SU-DHL-6 (cell line): Measurements from ENCODE around the gene NRP1.

Source experiments
- H2AFZ ChIP-seq: fragments of 200-600 bp; sonication (generic); 2 replicates; pipeline ENCODE4 v1.6.1; 2014; ENCODE audit warnings: low read depth, mild to moderate bottlenecking, moderate library complexity, mixed read lengths, antibody characterized with exemption, low read length; ENCODE audit not compliant: severe bottlenecking
- H3F3A ChIP-seq: fragments of 200-600 bp; shearing (Covaris generic); 2 replicates; pipeline ENCODE4 v1.6.0; 2016; ENCODE audit warnings: antibody characterized with exemption, mild to moderate bottlenecking; ENCODE audit not compliant: insufficient read depth
- H3K27ac ChIP-seq: fragments of 200-600 bp; sonication (generic); 2 replicates; pipeline ENCODE4 v1.5.1; 2016; ENCODE audit warnings: low read depth, mild to moderate bottlenecking, low read length, moderate library complexity, mixed read lengths
- H3K27me3 ChIP-seq: fragments of 200-600 bp; sonication (generic), shearing (Covaris generic); 2 replicates; pipeline ENCODE4 v1.6.0; 2014; ENCODE audit warnings: mild to moderate bottlenecking, low read length
- H3K36me3 ChIP-seq: fragments of 200-600 bp; sonication (generic); 2 replicates; pipeline ENCODE4 v1.6.1; 2014; ENCODE audit warnings: mild to moderate bottlenecking, low read length, mixed read lengths
- H3K4me2 ChIP-seq: fragments of 300-600, 200-600 bp; shearing (Covaris generic), sonication (generic); 2 replicates; pipeline ENCODE4 v1.6.0; 2014; ENCODE audit warnings: low read length, low read depth, mild to moderate bottlenecking; ENCODE audit not compliant: poor library complexity, severe bottlenecking
- H3K4me3 ChIP-seq: fragments of 200-600 bp; sonication (generic); 2 replicates; pipeline ENCODE4 v1.5.1; 2014; ENCODE audit warnings: antibody characterized with exemption, low read length, mild to moderate bottlenecking, mixed read lengths; ENCODE audit not compliant: insufficient read depth, poor library complexity, severe bottlenecking
- H3K79me2 ChIP-seq: fragments of 200-600 bp; sonication (generic); 2 replicates; pipeline ENCODE4 v1.6.1; 2014; ENCODE audit warnings: mild to moderate bottlenecking, low read length, moderate library complexity; ENCODE audit not compliant: insufficient read depth
- H3K9ac ChIP-seq: fragments of 200-600 bp; sonication (generic); 2 replicates; pipeline ENCODE4 v1.7.0; 2014; ENCODE audit warnings: mild to moderate bottlenecking, low read length
- H3K9me2 ChIP-seq: fragments of 200-600 bp; sonication (generic); replicated peaks from 2 replicates; pipeline ENCODE4 v1.6.1; 2014; ENCODE audit warnings: low read length; ENCODE audit not compliant: insufficient read depth
- H3K9me3 ChIP-seq: fragments of 200-600 bp; sonication (generic); 2 replicates; pipeline ENCODE4 v1.6.1; 2014; ENCODE audit warnings: low read length, mixed read lengths; ENCODE audit not compliant: insufficient read depth
- H4K20me1 ChIP-seq: fragments of 200-600 bp; sonication (generic); 2 replicates; pipeline ENCODE4 v1.6.1; 2014; ENCODE audit warnings: low read depth, mild to moderate bottlenecking, antibody characterized with exemption, low read length, moderate library complexity, mixed read lengths
- EZH2phosphoT487 ChIP-seq: fragments of 200-600 bp; sonication (generic), shearing (Covaris generic); conservative IDR thresholded peaks from 2 replicates; pipeline ENCODE4 v1.6.1; 2018; ENCODE audit warnings: mild to moderate bottlenecking, antibody characterized with exemption, low read length, moderate library complexity, mixed read lengths
- TF ChIP-seq, protein P1 (sequence below): fragments of 200-600 bp; sonication (generic); IDR thresholded peaks from one replicate; pipeline ENCODE4 v1.5.1; 2017; ENCODE audit warnings: antibody characterized with exemption, mild to moderate bottlenecking, low read length, moderate library complexity; ENCODE audit not compliant: insufficient read depth, poor library complexity, severe bottlenecking

NRP1 gene

DNA sequence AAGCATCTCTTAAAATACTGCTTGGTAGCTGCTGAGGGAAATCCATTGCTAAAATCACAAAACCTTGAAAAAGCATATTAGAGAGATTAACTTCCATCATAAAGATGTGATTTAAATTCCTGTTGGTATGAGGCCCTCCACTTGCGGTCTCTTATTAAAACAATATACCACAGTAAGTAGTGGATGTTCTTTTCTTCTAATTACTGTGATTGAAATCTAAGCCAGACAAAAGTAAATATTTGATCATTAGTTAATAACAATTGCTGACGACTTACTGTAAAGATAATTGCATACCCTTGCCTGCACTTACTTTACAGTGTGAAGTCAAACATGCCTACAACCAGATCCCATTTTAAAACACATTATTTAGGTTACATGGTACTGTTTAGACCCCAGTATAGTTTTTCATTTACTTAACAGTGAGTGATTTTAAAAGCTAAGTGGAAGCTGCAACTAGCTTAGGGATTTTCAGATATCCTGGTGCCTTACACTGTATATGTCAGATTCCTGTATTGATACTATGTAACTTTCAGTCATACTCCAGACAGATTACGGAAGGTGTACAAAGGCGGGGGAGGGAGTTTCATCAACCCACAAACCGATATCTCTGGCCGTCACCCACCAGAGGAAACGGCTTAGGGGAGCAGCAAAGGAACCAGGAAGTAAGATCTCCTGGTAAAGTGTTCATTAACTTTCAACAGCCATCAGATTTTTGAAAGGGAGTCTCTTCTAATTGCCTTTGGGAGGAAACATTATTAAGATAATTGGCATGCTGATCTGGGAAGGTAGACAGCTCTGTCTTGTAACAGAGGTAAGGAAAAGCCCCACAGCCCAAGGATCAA, 986 bp downstream of the NRP1 start:
- Histone ChIP-seq H3K4me3 (no peak overlapping the region), H2AFZ (no peak overlapping the region), H3K9me3 (no peaks in the 10 kb centered on the region), H3F3A (no peaks in the 10 kb centered on the region), H3K79me2 (no peaks in the 10 kb centered on the region), H4K20me1 (no peaks in the 10 kb centered on the region), H3K9me2 (no peaks in the 10 kb centered on the region), H3K36me3 (no peaks in the 10 kb centered on the region), H3K9ac (no peak overlapping the region), H3K27me3 (no peaks in the 10 kb centered on the region), H3K4me2 (no peak overlapping the region), H3K27ac (no peak overlapping the region)
- TF ChIP-seq, protein P1, sequence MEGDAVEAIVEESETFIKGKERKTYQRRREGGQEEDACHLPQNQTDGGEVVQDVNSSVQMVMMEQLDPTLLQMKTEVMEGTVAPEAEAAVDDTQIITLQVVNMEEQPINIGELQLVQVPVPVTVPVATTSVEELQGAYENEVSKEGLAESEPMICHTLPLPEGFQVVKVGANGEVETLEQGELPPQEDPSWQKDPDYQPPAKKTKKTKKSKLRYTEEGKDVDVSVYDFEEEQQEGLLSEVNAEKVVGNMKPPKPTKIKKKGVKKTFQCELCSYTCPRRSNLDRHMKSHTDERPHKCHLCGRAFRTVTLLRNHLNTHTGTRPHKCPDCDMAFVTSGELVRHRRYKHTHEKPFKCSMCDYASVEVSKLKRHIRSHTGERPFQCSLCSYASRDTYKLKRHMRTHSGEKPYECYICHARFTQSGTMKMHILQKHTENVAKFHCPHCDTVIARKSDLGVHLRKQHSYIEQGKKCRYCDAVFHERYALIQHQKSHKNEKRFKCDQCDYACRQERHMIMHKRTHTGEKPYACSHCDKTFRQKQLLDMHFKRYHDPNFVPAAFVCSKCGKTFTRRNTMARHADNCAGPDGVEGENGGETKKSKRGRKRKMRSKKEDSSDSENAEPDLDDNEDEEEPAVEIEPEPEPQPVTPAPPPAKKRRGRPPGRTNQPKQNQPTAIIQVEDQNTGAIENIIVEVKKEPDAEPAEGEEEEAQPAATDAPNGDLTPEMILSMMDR, result no peak
- no peak for TF ChIP-seq EZH2phosphoT487

DNA sequence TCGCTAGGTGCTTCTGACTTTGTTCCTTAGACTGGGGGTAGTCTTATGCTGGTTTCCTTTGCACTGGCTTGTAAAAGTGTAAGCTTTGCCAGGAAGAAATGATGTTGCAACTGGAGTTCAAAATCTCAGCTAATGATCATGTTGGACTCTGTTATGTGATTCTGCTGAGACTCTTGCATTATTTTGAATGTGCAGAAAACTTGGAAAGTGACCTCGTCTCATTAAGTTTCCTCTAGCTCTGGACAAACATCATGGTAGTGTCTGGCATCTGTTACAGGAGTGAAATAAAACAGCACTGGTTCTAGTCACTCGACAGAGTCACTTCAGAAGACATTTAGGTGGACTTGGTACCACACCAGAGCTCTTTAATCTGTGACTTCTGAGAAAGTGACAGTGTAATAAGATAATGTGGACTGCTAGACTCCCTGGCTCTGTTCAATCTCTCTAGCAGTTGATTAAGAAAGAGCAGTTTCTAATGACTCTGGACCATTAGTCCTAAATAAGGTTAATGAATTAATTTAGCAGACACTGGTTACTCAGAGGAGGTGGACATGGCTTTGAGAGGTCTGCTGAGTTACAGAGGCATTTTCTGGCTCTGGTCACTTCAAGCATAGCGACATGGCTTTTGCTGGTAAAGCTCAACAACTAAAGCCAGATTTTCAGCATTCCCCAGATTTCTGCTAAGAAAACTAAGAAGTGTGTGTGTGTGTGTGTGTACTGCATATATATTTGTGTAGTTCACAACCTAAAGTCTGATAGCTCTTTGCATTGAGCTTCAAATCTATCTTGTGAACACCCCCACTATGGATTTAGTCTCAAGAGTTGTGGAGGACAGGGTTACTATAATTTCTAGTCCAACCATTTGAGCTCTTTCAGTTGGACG, 2.0 kb downstream of the NRP1 start:
- Histone ChIP-seq H3K4me2 (no peak overlapping the region), H2AFZ (no peak overlapping the region), H3K27me3 (no peaks in the 10 kb centered on the region), H3K9ac (no peak overlapping the region), H3K9me3 (no peaks in the 10 kb centered on the region), H3K36me3 (no peaks in the 10 kb centered on the region), H3F3A (no peaks in the 10 kb centered on the region), H3K4me3 (no peak overlapping the region), H3K79me2 (no peaks in the 10 kb centered on the region), H4K20me1 (no peaks in the 10 kb centered on the region), H3K27ac (no peak overlapping the region), H3K9me2 (no peaks in the 10 kb centered on the region)
- TF ChIP-seq EZH2phosphoT487, result no peak
- TF ChIP-seq, protein P1, result no peak

DNA sequence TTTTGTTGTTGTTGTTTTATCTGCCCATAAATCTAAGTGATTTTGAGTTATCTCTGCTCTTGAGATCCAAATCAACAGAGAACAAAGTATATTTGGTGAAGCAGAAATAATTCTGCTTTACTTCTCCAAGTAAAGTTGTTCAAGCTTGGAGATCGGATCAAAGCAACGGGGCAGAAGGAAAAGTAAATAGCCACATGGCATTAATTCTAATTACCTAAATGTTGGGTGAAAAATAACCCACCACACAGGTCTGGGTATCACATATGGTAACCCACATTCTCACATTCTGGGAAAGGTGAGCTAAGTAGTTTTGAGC, 3.1 kb downstream of the NRP1 start:
- Histone ChIP-seq H3K27ac (no peak overlapping the region), H3K4me3 (no peak overlapping the region), H4K20me1 (no peaks in the 10 kb centered on the region), H3K4me2 (no peak overlapping the region), H3K36me3 (no peaks in the 10 kb centered on the region), H3F3A (no peaks in the 10 kb centered on the region), H3K9me2 (no peaks in the 10 kb centered on the region), H3K79me2 (no peaks in the 10 kb centered on the region), H3K9ac (no peak overlapping the region), H3K9me3 (no peaks in the 10 kb centered on the region), H3K27me3 (no peaks in the 10 kb centered on the region), H2AFZ (no peak overlapping the region)
- TF ChIP-seq, protein P1, result no peak
- no peak for TF ChIP-seq EZH2phosphoT487
